KMS-11 (cell line): ENCODE results near the gene DNM1.

Experiments used
- H2AFZ ChIP-seq: fragments of 200-600 bp; sonication (generic); 2 replicates; pipeline ENCODE4 v1.6.1; 2016; ENCODE audit warnings: antibody characterized with exemption, mixed run types, low read depth
- H3K27ac ChIP-seq: fragments of 200-600 bp; sonication (generic); 2 replicates; pipeline ENCODE4 v1.6.1; 2016; ENCODE audit warnings: mild to moderate bottlenecking, mixed run types
- H3K27me3 ChIP-seq: fragments of 200-600 bp; sonication (generic); 2 replicates; pipeline ENCODE4 v1.6.1; 2017; ENCODE audit warnings: mild to moderate bottlenecking, low read depth, mixed run types, moderate library complexity; ENCODE audit not compliant: insufficient read depth
- H3K36me3 ChIP-seq: fragments of 200-600 bp; sonication (generic); 2 replicates; pipeline ENCODE4 v1.6.1; 2017; ENCODE audit warnings: mild to moderate bottlenecking, mixed run types; ENCODE audit not compliant: insufficient read depth
- H3K4me1 ChIP-seq: fragments of 200-600 bp; sonication (generic); 2 replicates; pipeline ENCODE4 v1.6.1; 2016; ENCODE audit warnings: mild to moderate bottlenecking, low read depth, mixed run types; ENCODE audit not compliant: poor library complexity, severe bottlenecking
- H3K4me2 ChIP-seq: fragments of 200-600 bp; sonication (generic); 2 replicates; pipeline ENCODE4 v1.7.0; 2016; ENCODE audit warnings: mild to moderate bottlenecking, mixed run types
- H3K4me3 ChIP-seq: fragments of 200-600 bp; sonication (generic); IDR thresholded peaks from 2 replicates; pipeline ENCODE4 v1.6.1; 2017; ENCODE audit warnings: low read depth, low read length, mixed read lengths; ENCODE audit not compliant: insufficient read depth
- H3K79me2 ChIP-seq: fragments of 200-600 bp; sonication (generic); 2 replicates; pipeline ENCODE4 v1.6.1; 2016; ENCODE audit warnings: low read depth, mixed run types; ENCODE audit not compliant: insufficient read depth
- H3K9ac ChIP-seq: fragments of 200-600 bp; sonication (generic); 2 replicates; pipeline ENCODE4 v1.6.1; 2016; ENCODE audit warnings: mild to moderate bottlenecking, mixed run types
- H4K20me1 ChIP-seq: fragments of 200-600 bp; sonication (generic); 2 replicates; pipeline ENCODE4 v1.6.1; 2016; ENCODE audit warnings: mild to moderate bottlenecking, mixed run types; ENCODE audit not compliant: insufficient read depth
- CTCF ChIP-seq: fragments of 200-600 bp; sonication (generic); conservative IDR thresholded peaks from 2 replicates; pipeline ENCODE4 v1.6.1; 2017; ENCODE audit warnings: low read depth, mild to moderate bottlenecking, antibody characterized with exemption, low read length, moderate library complexity, mixed read lengths

DNM1 gene

GRCh38 chr9:128174062-128174461, 29.1 kb upstream of the DNM1 start:
- H3K4me2 ChIP-seq, result no peak overlapping the region
- H3K27me3 ChIP-seq, result no peaks in the 10 kb centered on the region
- H4K20me1 ChIP-seq, result no peaks in the 10 kb centered on the region
- peaks cover under 1% of the 10 kb centered on the region; the same call in 1 of the 2 replicates for H3K36me3 ChIP-seq
- no peaks in the 10 kb centered on the region for H3K4me1 ChIP-seq
- no peak overlapping the region for H3K9ac ChIP-seq
- no peak overlapping the region for H2AFZ ChIP-seq
- TF ChIP-seq CTCF, result no peak
- H3K27ac ChIP-seq, result no peak overlapping the region
- H3K4me3 ChIP-seq, result no peak overlapping the region
- H3K79me2 ChIP-seq, result no peaks in the 10 kb centered on the region

- no peak overlapping the region for H2AFZ ChIP-seq
- TF ChIP-seq CTCF, result no peak
- no peak overlapping the region for H3K4me2 ChIP-seq
- H3K36me3 ChIP-seq, result peaks cover 4% of the 10 kb centered on the region; the same call in 1 of the 2 replicates
- no peak overlapping the region for H3K27ac ChIP-seq
- no peak overlapping the region for H3K9ac ChIP-seq
- no peaks in the 10 kb centered on the region for H4K20me1 ChIP-seq
- H3K4me1 ChIP-seq, result no peaks in the 10 kb centered on the region
- no peaks in the 10 kb centered on the region for H3K27me3 ChIP-seq
- no peaks in the 10 kb centered on the region for H3K79me2 ChIP-seq
- H3K4me3 ChIP-seq, result no peak overlapping the region
Measured at GRCh38 chr9:128175102-128175563, 28.0 kb upstream of the DNM1 start.

GRCh38 chr9:128175726-128176125, 27.5 kb upstream of the DNM1 start:
- H3K36me3 ChIP-seq, result peaks cover 4% of the 10 kb centered on the region; the same call in 1 of the 2 replicates
- H3K79me2 ChIP-seq, result no peaks in the 10 kb centered on the region
- H3K4me2 ChIP-seq, result no peak overlapping the region
- no peak overlapping the region for H3K27ac ChIP-seq
- H4K20me1 ChIP-seq, result no peaks in the 10 kb centered on the region
- no peak for TF ChIP-seq CTCF
- no peaks in the 10 kb centered on the region for H3K4me1 ChIP-seq
- H3K4me3 ChIP-seq, result no peak overlapping the region
- H3K9ac ChIP-seq, result no peak overlapping the region
- H3K27me3 ChIP-seq, result no peaks in the 10 kb centered on the region
- H2AFZ ChIP-seq, result no peak overlapping the region

GRCh38 chr9:128178806-128179431, 24.3 kb upstream of the DNM1 start:
- peaks cover 4% of the 10 kb centered on the region; the same call in 1 of the 2 replicates for H3K36me3 ChIP-seq
- no peak overlapping the region for H3K27ac ChIP-seq
- H4K20me1 ChIP-seq, result no peaks in the 10 kb centered on the region
- no peak overlapping the region for H2AFZ ChIP-seq
- H3K4me1 ChIP-seq, result no peaks in the 10 kb centered on the region
- H3K4me3 ChIP-seq, result no peak overlapping the region
- H3K9ac ChIP-seq, result no peak overlapping the region
- no peak overlapping the region for H3K4me2 ChIP-seq
- H3K27me3 ChIP-seq, result no peaks in the 10 kb centered on the region
- no peak for TF ChIP-seq CTCF
- H3K79me2 ChIP-seq, result no peaks in the 10 kb centered on the region
